OCI-LY7 (cell line): ENCODE results near the gene RASGRP4. TPM values are rescaled to one million over a fixed set of nuclear protein-coding genes. Genes with fewer than 3 reads are reported as not detected.

ENCODE experiments used
- BruUV-seq: library from RNA; stranded (reverse); fragments of 400-500 nt; replicated peaks from 2 replicates; lab custom pipeline; 2021; lab: Mats Ljungman, UMichigan
- CTCF ChIA-PET: fragments of 300-600 bp; sonication (Branson Sonifier 250); formaldehyde crosslinking; loops from one replicate; lab custom pipeline; 2022; ENCODE audit warnings: antibody characterized with exemption; ENCODE audit not compliant: unreplicated experiment; lab: Charles Lee
- POLR2A ChIA-PET: fragments of 300-600 bp; sonication (Branson Sonifier 250); formaldehyde crosslinking; loops from one replicate; lab custom pipeline; 2022; ENCODE audit warnings: antibody characterized with exemption; lab: Charles Lee
- DNase-seq: peaks from one replicate; pipeline ENCODE4 v3.0.0-alpha.2; 2015; ENCODE audit warnings: low spot score
- H2AFZ ChIP-seq: fragments of 200-600 bp; sonication (generic), shearing (Covaris generic); 2 replicates; pipeline ENCODE4 v1.6.1; 2014; ENCODE audit warnings: mild to moderate bottlenecking, antibody characterized with exemption, low read length, moderate library complexity
- H3K27ac ChIP-seq: fragments of 200-600 bp; sonication (generic); 2 replicates; pipeline ENCODE4 v1.5.1; 2014; ENCODE audit warnings: mixed run types, low read depth, mild to moderate bottlenecking, moderate library complexity, low read length, inconsistent platforms; ENCODE audit not compliant: poor library complexity, severe bottlenecking
- H3K36me3 ChIP-seq: fragments of 200-600 bp; sonication (generic); 2 replicates; pipeline ENCODE4 v1.6.1; 2014; ENCODE audit warnings: mild to moderate bottlenecking, antibody characterized with exemption, low read length, moderate library complexity, mixed read lengths; ENCODE audit not compliant: insufficient read depth
- H3K4me1 ChIP-seq: fragments of 200-600 bp; sonication (generic); 2 replicates; pipeline ENCODE4 v1.5.1; 2014; ENCODE audit warnings: mild to moderate bottlenecking, low read length; ENCODE audit not compliant: insufficient read depth, poor library complexity, severe bottlenecking
- H3K4me2 ChIP-seq: fragments of 200-600 bp; sonication (generic); 2 replicates; pipeline ENCODE4 v1.6.1; 2014; ENCODE audit warnings: mild to moderate bottlenecking, low read length
- H3K4me3 ChIP-seq: fragments of 200-600 bp; sonication (generic); 2 replicates; pipeline ENCODE4 v1.5.1; 2014; ENCODE audit warnings: mild to moderate bottlenecking, low read depth, low read length; ENCODE audit not compliant: poor library complexity, severe bottlenecking
- H3K79me2 ChIP-seq: fragments of 200-600 bp; sonication (generic); 2 replicates; pipeline ENCODE4 v1.6.1; 2016; ENCODE audit warnings: low read depth, mild to moderate bottlenecking, low read length, moderate library complexity, mixed read lengths; ENCODE audit not compliant: insufficient read depth
- H3K9me2 ChIP-seq: fragments of 200-600 bp; sonication (generic); 2 replicates; pipeline ENCODE4 v1.6.1; 2016; ENCODE audit warnings: mild to moderate bottlenecking, low read length, mixed read lengths; ENCODE audit not compliant: insufficient read depth
- H3K9me3 ChIP-seq: fragments of 200-600 bp; sonication (generic); 2 replicates; pipeline ENCODE4 v1.6.1; 2014; ENCODE audit warnings: mild to moderate bottlenecking, mixed run types, low read length, mixed read lengths
- H4K20me1 ChIP-seq: fragments of 200-600 bp; sonication (generic); 2 replicates; pipeline ENCODE4 v1.6.1; 2014; ENCODE audit warnings: mild to moderate bottlenecking, antibody characterized with exemption, low read length, moderate library complexity, mixed read lengths; ENCODE audit not compliant: insufficient read depth
- CTCF ChIP-seq: fragments of 200-600 bp; sonication (generic); conservative IDR thresholded peaks from 2 replicates; pipeline ENCODE4 v1.5.1; 2014; ENCODE audit warnings: mild to moderate bottlenecking, antibody characterized with exemption, low read length, moderate library complexity, mixed read lengths
- EZH2phosphoT487 ChIP-seq: fragments of 200-600 bp; sonication (generic); IDR thresholded peaks from 2 replicates; pipeline ENCODE4 v1.6.1; 2018; ENCODE audit warnings: low read depth, borderline replicate concordance, mild to moderate bottlenecking, mixed run types, antibody characterized with exemption, low read length, moderate library complexity, mixed read lengths
- intact Hi-C: fragments of 100-400 bp; cut with micrococcal nuclease; formaldehyde crosslinking; loops from one replicate; pipeline ENCODE4 v1.10.0; 2022; ENCODE audit not compliant: unreplicated experiment
- total RNA-seq, 2 experiments: library from RNA; depleted of rRNA in 1 of 2; stranded (reverse); fragments of >200 nt in 1 of 2; shearing (Covaris generic) in 1 of 2; gene quantifications; 2 replicates each; pipeline ENCODE4 v1.2.3, GENCODE V29; 2014 to 2022

The RASGRP4 gene
- total RNA-seq, 2 experiments from 2014 or later = not detected

DNA sequence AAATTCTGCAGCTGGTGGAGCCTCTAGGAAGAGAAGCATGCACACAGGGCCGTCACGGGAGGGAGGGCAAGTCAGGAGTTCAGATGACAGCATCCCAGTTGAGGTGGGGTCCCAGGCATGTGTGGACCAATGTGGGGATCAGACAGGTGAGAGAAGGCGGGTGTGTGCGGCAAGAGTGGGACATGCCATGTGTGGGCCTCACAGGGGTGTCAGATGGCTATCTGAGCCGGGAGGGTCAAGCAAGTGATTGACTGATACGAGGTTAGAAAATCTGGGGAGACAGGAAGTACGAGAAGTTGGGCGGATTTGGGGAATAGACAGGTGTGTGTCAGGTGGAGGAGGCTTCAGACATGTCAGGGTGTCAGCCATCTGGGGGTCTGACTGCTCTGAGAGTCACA, 8.9 kb downstream of the RASGRP4 start:
- Histone ChIP-seq H3K4me1 (peaks cover 12% of the 10 kb centered on the region), H3K36me3 (no peaks in the 10 kb centered on the region), H3K27ac (no peak overlapping the region), H4K20me1 (no peaks in the 10 kb centered on the region), H3K79me2 (no peaks in the 10 kb centered on the region), H3K4me3 (no peak overlapping the region), H3K9me2 (no peaks in the 10 kb centered on the region), H2AFZ (peak overlapping the region; percentile 66; the same call in 1 of the 2 replicates), H3K9me3 (no peaks in the 10 kb centered on the region), H3K4me2 (peak overlapping the region; percentile 69)
- CTCF ChIA-PET = no interaction called here
- POLR2A ChIA-PET = interaction anchor here (0.5 kb wide), 1 partner anchor 231 kb away, joined by 3 read pairs; no protein-coding TSS in a partner anchor
- no peak for DNase-seq
- TF ChIP-seq CTCF (no peak), EZH2phosphoT487 (no peak)
- intact Hi-C loops = no loop called here
- BruUV-seq = no TSS peak

DNA sequence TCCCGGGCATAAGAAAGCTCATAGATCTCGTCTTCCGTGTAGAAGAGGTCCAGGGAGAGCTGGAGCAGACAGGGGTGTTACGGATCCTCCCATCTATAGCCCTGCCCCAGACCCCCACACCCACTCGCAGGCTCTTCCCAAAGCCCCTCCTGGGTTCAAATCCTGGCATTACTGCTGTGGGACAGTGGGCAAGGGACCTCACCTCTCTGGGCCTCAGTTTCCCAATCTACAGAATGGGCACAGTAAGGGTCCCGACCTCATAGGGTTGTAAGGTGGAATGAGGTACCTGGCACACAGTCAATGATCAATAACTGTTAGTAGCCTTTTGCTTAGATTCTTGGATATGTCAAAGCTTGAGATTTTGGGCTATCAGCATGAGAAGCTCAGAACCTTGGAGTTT, 12.6 kb downstream of the RASGRP4 start:
- TF ChIP-seq CTCF (no peak), EZH2phosphoT487 (no peak)
- Histone ChIP-seq H3K9me3 (no peaks in the 10 kb centered on the region), H3K9me2 (no peaks in the 10 kb centered on the region), H3K4me3 (no peak overlapping the region), H4K20me1 (no peaks in the 10 kb centered on the region), H2AFZ (no peak overlapping the region), H3K36me3 (no peaks in the 10 kb centered on the region), H3K4me1 (peaks cover 12% of the 10 kb centered on the region), H3K4me2 (no peak overlapping the region), H3K27ac (no peak overlapping the region), H3K79me2 (no peaks in the 10 kb centered on the region)
- ChIA-PET POLR2A (no interaction called here), CTCF (no interaction called here)
- intact Hi-C loops = no loop called here
- no TSS peak for BruUV-seq
- DNase-seq = no peak

DNA sequence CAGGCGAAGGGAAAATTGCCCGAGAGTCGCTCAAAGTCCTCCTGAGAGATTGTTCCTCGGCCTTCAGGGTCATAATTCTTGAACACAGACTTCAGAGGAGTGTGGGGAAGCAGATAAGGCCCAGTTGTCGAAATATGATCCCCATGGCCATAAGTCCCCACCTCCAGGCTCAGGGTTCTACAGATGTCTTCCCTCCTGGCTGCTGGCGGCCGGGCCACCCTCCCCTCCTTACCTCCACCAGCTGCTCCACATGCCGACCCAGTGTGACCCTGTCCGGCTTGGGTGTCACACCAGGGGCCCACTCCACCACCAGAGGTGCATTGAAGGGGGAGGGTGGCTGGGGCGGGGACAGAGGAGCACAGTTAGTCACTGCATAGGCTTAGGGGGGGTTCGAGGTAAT, 13.1 kb downstream of the RASGRP4 start:
- peaks cover 10% of the 10 kb centered on the region for H3K4me1 ChIP-seq
- no TSS peak for BruUV-seq
- H3K27ac ChIP-seq = no peak overlapping the region
- H3K9me2 ChIP-seq = no peaks in the 10 kb centered on the region
- no peak overlapping the region for H3K4me3 ChIP-seq
- ChIA-PET POLR2A (no interaction called here), CTCF (no interaction called here)
- intact Hi-C loops = no loop called here
- no peaks in the 10 kb centered on the region for H3K79me2 ChIP-seq
- H3K9me3 ChIP-seq = no peaks in the 10 kb centered on the region
- no peaks in the 10 kb centered on the region for H4K20me1 ChIP-seq
- TF ChIP-seq CTCF = no peak
- TF ChIP-seq EZH2phosphoT487 = no peak
- DNase-seq = no peak
- no peak overlapping the region for H2AFZ ChIP-seq
- no peak overlapping the region for H3K4me2 ChIP-seq
- no peaks in the 10 kb centered on the region for H3K36me3 ChIP-seq
